Sigmoid colon (tissue), 4 donors: ENCODE results near the gene CACNA1E.

Experiments
- CTCF ChIP-seq, 4 experiments: fragments of 450-650 bp in 3 of 4; fragments of 200-600 bp in 1 of 4; IDR thresholded peaks; one replicate each; pipeline ENCODE4 v1.5.1; 2016 to 2019; ENCODE audit warnings: antibody characterized with exemption in 4 of 4, mild to moderate bottlenecking in 3 of 4, moderate library complexity in 2 of 4
- EP300 ChIP-seq, 4 donors: sonication (generic); formaldehyde crosslinking; IDR thresholded peaks; one replicate each; pipeline ENCODE4 v1.6.1; 2017; ENCODE audit warnings: antibody characterized with exemption in 4 of 4
- POLR2A ChIP-seq, 2 donors: fragments of 450-650 bp; IDR thresholded peaks; one replicate each; pipeline ENCODE4 v1.6.1; 2016; ENCODE audit warnings: antibody characterized with exemption in 2 of 2, mild to moderate bottlenecking in 2 of 2, moderate library complexity in 2 of 2
- POLR2AphosphoS5 ChIP-seq, 4 donors: sonication (generic); formaldehyde crosslinking; IDR thresholded peaks; one replicate each; pipeline ENCODE4 v1.6.1; 2017; ENCODE audit warnings: antibody characterized with exemption in 4 of 4

DNA sequence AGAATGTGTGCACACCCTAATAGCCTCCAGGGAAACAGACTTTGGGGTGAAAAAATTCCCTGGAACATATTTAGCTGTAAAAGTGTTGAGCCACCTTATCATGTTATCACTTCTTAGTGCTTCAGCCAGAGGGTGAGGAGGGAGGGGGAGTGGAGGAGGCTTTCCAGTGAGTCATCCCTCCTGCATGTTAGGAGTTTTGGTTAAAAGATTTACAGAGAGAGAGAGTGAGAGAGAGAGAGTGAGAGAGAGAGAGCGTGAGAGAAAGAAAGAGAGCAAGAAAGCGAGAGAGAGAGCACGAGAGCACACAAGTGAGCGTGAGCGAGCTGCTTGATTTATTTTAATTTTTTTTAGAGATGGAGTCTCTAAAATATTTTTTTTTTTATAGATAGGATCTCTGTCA, 13.5 kb upstream of the CACNA1E start:
- TF ChIP-seq POLR2AphosphoS5 (IDR thresholded peaks at IDR 0.05): peak in 2 of 4 donors; percentile 5 to 31
- TF ChIP-seq CTCF (IDR thresholded peaks at IDR 0.05): no peak
- no peak for TF ChIP-seq POLR2A (IDR thresholded peaks at IDR 0.05)
- TF ChIP-seq EP300 (IDR thresholded peaks at IDR 0.05): no peak
